ENCODE data around the gene CD164.
A peak's percentile ranks its signal among the peaks of the same experiment; 100 is the strongest.
"Not testable (repeated sequence)": the region's sequence is repeated elsewhere in the genome, so short reads cannot be mapped to it uniquely, and the experiment has no call there.

Gene CD164

GRCh38 chr6:109370336-109370735 is 11.9 kb downstream of the CD164 start:
- TF ChIP-seq CTCF (IDR thresholded peaks at IDR 0.05) = no peak
- H3K4me1 ChIP-seq (ENCODE audit: control insufficient read depth in 1 of 2, insufficient read depth in 1 of 2, low read depth in 1 of 2, low read length in 1 of 2) = peaks cover 33 to 35% of the 10 kb centered on the region in 2 experiments
- H3K27ac ChIP-seq = peak overlapping the region; percentile 1
- H3K4me3 ChIP-seq (ENCODE audit: low read depth in 1 of 2, low read length in 1 of 2) = no peak overlapping the region
- H3K9me3 ChIP-seq = no peaks in the 10 kb centered on the region
- H3K36me3 ChIP-seq = peaks cover 82% of the 10 kb centered on the region
- no peaks in the 10 kb centered on the region for H3K27me3 ChIP-seq

- Histone ChIP-seq H3K36me3 (peaks cover 78% of the 10 kb centered on the region), H3K9me3 (no peaks in the 10 kb centered on the region), H3K4me1 (ENCODE audit: control insufficient read depth in 1 of 2, insufficient read depth in 1 of 2, low read depth in 1 of 2, low read length in 1 of 2) (peaks cover 33 to 34% of the 10 kb centered on the region in 2 experiments), H3K4me3 (ENCODE audit: low read depth in 1 of 2, low read length in 1 of 2) (no peak overlapping the region), H3K27me3 (no peaks in the 10 kb centered on the region), H3K27ac (no peak overlapping the region)
- no peak for TF ChIP-seq CTCF (IDR thresholded peaks at IDR 0.05)
Observed at GRCh38 chr6:109369728-109370127, 12.5 kb downstream of the CD164 start.

GRCh38 chr6:109364382-109365078 is 17.7 kb downstream of the CD164 start:
- H3K27me3 ChIP-seq; H3K27ac ChIP-seq; H3K9me3 ChIP-seq; H3K4me3 ChIP-seq (ENCODE audit: low read depth in 1 of 2, low read length in 1 of 2); H3K4me1 ChIP-seq (ENCODE audit: control insufficient read depth in 1 of 2, insufficient read depth in 1 of 2, low read depth in 1 of 2, low read length in 1 of 2): not testable (repeated sequence)
- peaks cover 75% of the 10 kb centered on the region for H3K36me3 ChIP-seq

- Histone ChIP-seq H3K4me3 (ENCODE audit: low read depth in 1 of 2, low read length in 1 of 2) (no peak overlapping the region), H3K27me3 (no peaks in the 10 kb centered on the region), H3K4me1 (ENCODE audit: control insufficient read depth in 1 of 2, insufficient read depth in 1 of 2, low read depth in 1 of 2, low read length in 1 of 2) (no peaks in the 10 kb centered on the region), H3K36me3 (peaks cover 73% of the 10 kb centered on the region), H3K27ac (no peak overlapping the region), H3K9me3 (no peaks in the 10 kb centered on the region)
- no peak for TF ChIP-seq CTCF (IDR thresholded peaks at IDR 0.05)
Observed at GRCh38 chr6:109363753-109364152, 18.5 kb downstream of the CD164 start.

- Histone ChIP-seq H3K36me3 (peaks cover 72% of the 10 kb centered on the region), H3K4me1 (ENCODE audit: control insufficient read depth in 1 of 2, insufficient read depth in 1 of 2, low read depth in 1 of 2, low read length in 1 of 2) (no peaks in the 10 kb centered on the region), H3K9me3 (no peaks in the 10 kb centered on the region), H3K27me3 (no peaks in the 10 kb centered on the region), H3K4me3 (ENCODE audit: low read depth in 1 of 2, low read length in 1 of 2) (no peak overlapping the region), H3K27ac (no peak overlapping the region)
- no peak for TF ChIP-seq CTCF (IDR thresholded peaks at IDR 0.05)
Observed at GRCh38 chr6:109362102-109362884, 20.0 kb downstream of the CD164 start.

GRCh38 chr6:109360791-109361190 is 21.5 kb downstream of the CD164 start:
- H3K4me1 ChIP-seq (ENCODE audit: control insufficient read depth in 1 of 2, insufficient read depth in 1 of 2, low read depth in 1 of 2, low read length in 1 of 2) = no peaks in the 10 kb centered on the region
- H3K27me3 ChIP-seq = no peaks in the 10 kb centered on the region
- H3K4me3 ChIP-seq (ENCODE audit: low read depth in 1 of 2, low read length in 1 of 2) = no peak overlapping the region
- H3K36me3 ChIP-seq = peaks cover 71% of the 10 kb centered on the region
- no peak overlapping the region for H3K27ac ChIP-seq
- H3K9me3 ChIP-seq = no peaks in the 10 kb centered on the region
- TF ChIP-seq CTCF (IDR thresholded peaks at IDR 0.05) = no peak

Data from neutrophil (primary cell).